GM23338 (cell line): ENCODE data around the gene MARCHF3. TPM values are rescaled to one million over a fixed set of nuclear protein-coding genes. Genes with fewer than 3 reads are reported as not detected.

Source experiments
- ATAC-seq: fragments of 200-7000 bp; cut with Tn5 transposase; 3 replicates; pipeline ENCODE4 v1.9.1; 2020
- DNase-seq: peaks from one replicate; pipeline ENCODE4 v3.0.0-alpha.2; 2015; ENCODE audit warnings: low spot score
- H2AFZ ChIP-seq: fragments of 200-600 bp; sonication (generic); 2 replicates; pipeline ENCODE4 v1.8.0; 2016; ENCODE audit warnings: antibody characterized with exemption, mild to moderate bottlenecking, moderate library complexity
- H3F3A ChIP-seq: fragments of 200-600 bp; sonication (generic); replicated peaks from 2 replicates; pipeline ENCODE4 v1.8.0; 2017; ENCODE audit warnings: antibody characterized with exemption, mixed run types, low read depth
- H3K27ac ChIP-seq: fragments of 200-600 bp; sonication (generic); 2 replicates; pipeline ENCODE4 v1.6.1; 2016; ENCODE audit warnings: low read depth
- H3K27me3 ChIP-seq: fragments of 200-600 bp; sonication (generic); 2 replicates; pipeline ENCODE4 v1.8.0; 2016; ENCODE audit warnings: mild to moderate bottlenecking, mixed run types, moderate library complexity; ENCODE audit not compliant: insufficient read depth
- H3K36me3 ChIP-seq: fragments of 200-600 bp; sonication (generic); 2 replicates; pipeline ENCODE4 v1.8.0; 2016; ENCODE audit warnings: mild to moderate bottlenecking; ENCODE audit not compliant: insufficient read depth
- H3K4me1 ChIP-seq: fragments of 200-600 bp; sonication (generic); 2 replicates; pipeline ENCODE4 v1.8.0; 2016; ENCODE audit warnings: mild to moderate bottlenecking, moderate library complexity; ENCODE audit not compliant: insufficient read depth
- H3K4me2 ChIP-seq: fragments of 200-600 bp; sonication (generic); 2 replicates; pipeline ENCODE4 v1.7.1; 2017; ENCODE audit warnings: mixed run types
- H3K4me3 ChIP-seq: fragments of 200-600 bp; sonication (generic); 2 replicates; pipeline ENCODE4 v1.6.1; 2016; ENCODE audit warnings: mixed run types
- H3K79me2 ChIP-seq: fragments of 200-600 bp; sonication (generic); replicated peaks from 2 replicates; pipeline ENCODE4 v1.8.0; 2017; ENCODE audit warnings: mild to moderate bottlenecking; ENCODE audit not compliant: insufficient read depth
- H3K9me2 ChIP-seq: fragments of 200-600 bp; sonication (generic); 2 replicates; pipeline ENCODE4 v1.8.0; 2017; ENCODE audit not compliant: insufficient read depth
- H4K20me1 ChIP-seq: fragments of 200-600 bp; sonication (generic); replicated peaks from 2 replicates; pipeline ENCODE4 v1.8.0; 2017; ENCODE audit warnings: mild to moderate bottlenecking; ENCODE audit not compliant: insufficient read depth
- H3K27ac Mint-ChIP-seq: 2 replicates; pipeline ENCODE4 v1.8.0; 2020; ENCODE audit warnings: inconsistent platforms, mild to moderate bottlenecking, moderate library complexity, mixed read lengths
- H3K27me3 Mint-ChIP-seq: 3 replicates; pipeline ENCODE4 v1.8.0; 2022; ENCODE audit warnings: low read depth, mild to moderate bottlenecking, moderate library complexity, mixed read lengths, inconsistent platforms; ENCODE audit not compliant: insufficient read depth, poor library complexity
- H3K36me3 Mint-ChIP-seq: 3 replicates; pipeline ENCODE4 v1.8.0; 2021; ENCODE audit warnings: low read depth, mild to moderate bottlenecking, inconsistent platforms, moderate library complexity, mixed read lengths
- H3K4me1 Mint-ChIP-seq: 3 replicates; pipeline ENCODE4 v1.8.0; 2020; ENCODE audit warnings: mild to moderate bottlenecking, inconsistent platforms, mixed read lengths
- H3K4me3 Mint-ChIP-seq: 3 replicates; pipeline ENCODE4 v1.8.0; 2021; ENCODE audit warnings: moderate library complexity, mild to moderate bottlenecking, inconsistent platforms, mixed read lengths
- H3K9me3 Mint-ChIP-seq: 3 replicates; pipeline ENCODE4 v1.8.0; 2020; ENCODE audit warnings: moderate library complexity, mild to moderate bottlenecking, inconsistent platforms, mixed read lengths
- CTCF ChIP-seq, 2 experiments: fragments of 200-600 bp in 1 of 2; sonication (generic) in 1 of 2; conservative IDR thresholded peaks; 2 replicates each; pipeline versions ENCODE4 v1.5.1 to v1.6.1; 2016 to 2017; ENCODE audit warnings: antibody characterized with exemption in 2 of 2, low read depth in 2 of 2, mild to moderate bottlenecking in 2 of 2, moderate library complexity in 1 of 2
- ETS1 ChIP-seq: IDR thresholded peaks from 2 replicates; pipeline ENCODE4 v1.6.1; 2016; ENCODE audit warnings: antibody characterized with exemption
- JUNB ChIP-seq: IDR thresholded peaks from one replicate; pipeline ENCODE4 v1.6.1; 2016; ENCODE audit warnings: antibody characterized with exemption; ENCODE audit not compliant: unreplicated experiment
- REST ChIP-seq: IDR thresholded peaks from one replicate; pipeline ENCODE4 v1.6.1; 2018; ENCODE audit warnings: antibody characterized with exemption; ENCODE audit not compliant: unreplicated experiment
- ZNF114 ChIP-seq: fragments of 250-450 bp; sonication (Bioruptor Pico); IDR thresholded peaks from 2 replicates; pipeline ENCODE4 v1.5.0; 2020; ENCODE audit warnings: mild to moderate bottlenecking, moderate library complexity
- ZNF331 ChIP-seq: fragments of 250-450 bp; sonication (Bioruptor Pico); IDR thresholded peaks from 2 replicates; pipeline ENCODE4 v1.5.0; 2020; ENCODE audit warnings: low read depth, mild to moderate bottlenecking, moderate library complexity
- polyA plus RNA-seq: library from polyadenylated mRNA; unstranded; fragments of >200 nt; fragmentation: Nextera tagmentation; extraction: Ambion mirVana; gene quantifications from 2 replicates; pipeline ENCODE4 v1.2.1, GENCODE V29; 2016
- total RNA-seq: library from RNA; depleted of rRNA; stranded (reverse); fragments of >200 nt; shearing (Covaris generic); gene quantifications from 2 replicates; pipeline ENCODE4 v1.2.3, GENCODE V29; 2014

The MARCHF3 gene
- total and polyA plus RNA-seq, 2 experiments from 2014 or later = 7.0 to 12.7 TPM

- Histone ChIP-seq H3K9me2 (no peaks in the 10 kb centered on the region), H3K27ac (peak overlapping the region; percentile 18; the same call in 1 of the 2 replicates), H4K20me1 (no peaks in the 10 kb centered on the region), H3K27me3 (no peaks in the 10 kb centered on the region), H3K4me3 (0 out of 2 replicates have a peak overlapping the region, but pooled peaks have one; percentile 1), H3K4me1 (peaks cover 28% of the 10 kb centered on the region), H2AFZ (no peak overlapping the region), H3F3A (no peaks in the 10 kb centered on the region), H3K79me2 (peaks cover 22% of the 10 kb centered on the region), H3K36me3 (no peaks in the 10 kb centered on the region), H3K4me2 (peak overlapping the region; percentile 0; the same call in 1 of the 2 replicates)
- DNase-seq (no peak), ATAC-seq (no peak; the same call in 2 of the 3 replicates)
- H3K4me1 Mint-ChIP-seq = peaks cover 31% of the 10 kb centered on the region
- peaks cover 6% of the 10 kb centered on the region; the same call in 1 of the 3 replicates for H3K9me3 Mint-ChIP-seq
- H3K4me3 Mint-ChIP-seq = no peak overlapping the region
- peaks cover 3% of the 10 kb centered on the region for H3K27me3 Mint-ChIP-seq
- TF ChIP-seq JUNB = no peak
- no peak for TF ChIP-seq ZNF114 (CRISPR knock-in tag)
- peaks cover 9% of the 10 kb centered on the region; the same call in 2 of the 3 replicates for H3K36me3 Mint-ChIP-seq
- H3K27ac Mint-ChIP-seq = peak overlapping the region; percentile 86
These were observed 42.3 kb downstream of the MARCHF3 start for GRCh38 chr5:126988021-126988569.

- H3K27ac Mint-ChIP-seq = peak overlapping the region; percentile 86
These were observed 43.0 kb downstream of the MARCHF3 start for GRCh38 chr5:126987271-126987899.

More at GRCh38 chr5:126987271-126987899, 43.0 kb downstream of the MARCHF3 start:
- DNase-seq (no peak), ATAC-seq (peak; percentile 40; the same call in 1 of the 3 replicates)
- no peaks in the 10 kb centered on the region for H3K36me3 ChIP-seq
- H4K20me1 ChIP-seq = no peaks in the 10 kb centered on the region
- 0 out of 2 replicates have a peak overlapping the region, but pooled peaks have one; percentile 1 for H3K4me3 ChIP-seq
- peaks cover 3% of the 10 kb centered on the region for H3K27me3 Mint-ChIP-seq
- no peak overlapping the region for H2AFZ ChIP-seq
- no peak for TF ChIP-seq CTCF (conservative IDR thresholded peaks at IDR 0.05; ENCODE audit: low read depth in 2 of 2)
- no peak for TF ChIP-seq ETS1
- no peak for TF ChIP-seq ZNF331 (CRISPR knock-in tag)
- peak; percentile 43 for TF ChIP-seq REST
- no peak for TF ChIP-seq JUNB
- H3K79me2 ChIP-seq = peaks cover 22% of the 10 kb centered on the region
- H3F3A ChIP-seq = no peaks in the 10 kb centered on the region
- peaks cover 31% of the 10 kb centered on the region for H3K4me1 Mint-ChIP-seq
- H3K9me2 ChIP-seq = no peaks in the 10 kb centered on the region
- no peaks in the 10 kb centered on the region for H3K27me3 ChIP-seq
- peak overlapping the region; percentile 18; the same call in 1 of the 2 replicates for H3K27ac ChIP-seq
- peaks cover 6% of the 10 kb centered on the region; the same call in 1 of the 3 replicates for H3K9me3 Mint-ChIP-seq
- peaks cover 28% of the 10 kb centered on the region for H3K4me1 ChIP-seq
- H3K4me3 Mint-ChIP-seq = no peak overlapping the region
- H3K36me3 Mint-ChIP-seq = peaks cover 9% of the 10 kb centered on the region; the same call in 2 of the 3 replicates
- peak overlapping the region; percentile 0; the same call in 1 of the 2 replicates for H3K4me2 ChIP-seq
